Measurements from ENCODE around the gene BNC2.
A peak's percentile ranks its signal among the peaks of the same experiment; 100 is the strongest.

Gene BNC2

DNA sequence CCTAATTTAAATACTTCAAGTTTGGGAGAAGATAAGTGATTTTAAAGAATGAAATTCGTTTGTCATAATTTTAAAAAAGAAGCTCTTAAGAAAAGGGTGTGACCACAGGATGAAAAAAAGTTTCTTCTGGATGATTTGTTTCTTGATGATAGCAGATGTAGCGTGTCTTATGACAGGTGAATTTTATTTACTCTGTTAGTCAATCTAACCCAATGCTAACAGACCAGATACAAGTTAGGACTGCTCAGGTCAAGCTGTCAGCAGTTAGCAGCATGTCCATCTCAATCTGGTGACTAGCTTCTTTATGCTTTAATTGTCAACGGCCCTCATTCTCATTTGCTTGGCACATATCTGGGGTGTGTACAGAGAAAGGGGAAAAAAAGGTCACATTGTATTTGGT lies 456.0 kb downstream of the BNC2 start:
- H3K4me3 ChIP-seq (ENCODE audit: low read depth, low read length): no peak overlapping the region
- CTCF ChIA-PET: no interaction called here
- DNase-seq (ENCODE audit: low read depth, low spot score): no peak
- POLR2A ChIA-PET: no interaction called here
- TF ChIP-seq, protein P1, sequence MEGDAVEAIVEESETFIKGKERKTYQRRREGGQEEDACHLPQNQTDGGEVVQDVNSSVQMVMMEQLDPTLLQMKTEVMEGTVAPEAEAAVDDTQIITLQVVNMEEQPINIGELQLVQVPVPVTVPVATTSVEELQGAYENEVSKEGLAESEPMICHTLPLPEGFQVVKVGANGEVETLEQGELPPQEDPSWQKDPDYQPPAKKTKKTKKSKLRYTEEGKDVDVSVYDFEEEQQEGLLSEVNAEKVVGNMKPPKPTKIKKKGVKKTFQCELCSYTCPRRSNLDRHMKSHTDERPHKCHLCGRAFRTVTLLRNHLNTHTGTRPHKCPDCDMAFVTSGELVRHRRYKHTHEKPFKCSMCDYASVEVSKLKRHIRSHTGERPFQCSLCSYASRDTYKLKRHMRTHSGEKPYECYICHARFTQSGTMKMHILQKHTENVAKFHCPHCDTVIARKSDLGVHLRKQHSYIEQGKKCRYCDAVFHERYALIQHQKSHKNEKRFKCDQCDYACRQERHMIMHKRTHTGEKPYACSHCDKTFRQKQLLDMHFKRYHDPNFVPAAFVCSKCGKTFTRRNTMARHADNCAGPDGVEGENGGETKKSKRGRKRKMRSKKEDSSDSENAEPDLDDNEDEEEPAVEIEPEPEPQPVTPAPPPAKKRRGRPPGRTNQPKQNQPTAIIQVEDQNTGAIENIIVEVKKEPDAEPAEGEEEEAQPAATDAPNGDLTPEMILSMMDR (IDR thresholded peaks at IDR 0.05; ENCODE audit: insufficient read depth, low read length, missing control alignments): no peak

DNA sequence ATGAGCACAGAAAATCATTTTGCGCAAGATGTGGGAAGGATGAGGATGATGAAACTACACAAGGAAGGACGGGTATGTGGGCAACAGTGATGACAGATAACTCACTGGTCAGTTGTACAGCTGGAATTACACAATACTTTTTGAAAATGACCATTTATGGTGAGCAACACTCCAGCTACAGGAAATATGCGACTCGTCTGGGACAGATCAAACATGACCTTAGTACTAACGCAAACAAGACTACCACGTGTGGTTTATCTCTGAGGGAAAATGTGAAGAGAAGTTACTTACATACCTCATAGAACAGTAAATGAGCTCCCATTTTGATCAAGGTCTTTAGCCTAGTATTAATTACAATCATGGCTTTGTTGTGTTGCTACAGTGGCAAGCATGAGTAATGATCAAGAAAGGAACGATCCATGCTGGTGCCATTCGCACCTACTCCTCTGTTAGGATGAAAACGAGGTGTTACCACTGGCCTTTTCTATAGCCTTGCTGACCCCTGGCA lies 456.9 kb downstream of the BNC2 start:
- peak; percentile 65 for DNase-seq (ENCODE audit: low read depth, low spot score)
- CTCF ChIA-PET: no interaction called here
- POLR2A ChIA-PET: no interaction called here
- H3K4me3 ChIP-seq (ENCODE audit: low read depth, low read length): no peak overlapping the region
- TF ChIP-seq, protein P1 (IDR thresholded peaks at IDR 0.05; ENCODE audit: insufficient read depth, low read length, missing control alignments): no peak

DNA sequence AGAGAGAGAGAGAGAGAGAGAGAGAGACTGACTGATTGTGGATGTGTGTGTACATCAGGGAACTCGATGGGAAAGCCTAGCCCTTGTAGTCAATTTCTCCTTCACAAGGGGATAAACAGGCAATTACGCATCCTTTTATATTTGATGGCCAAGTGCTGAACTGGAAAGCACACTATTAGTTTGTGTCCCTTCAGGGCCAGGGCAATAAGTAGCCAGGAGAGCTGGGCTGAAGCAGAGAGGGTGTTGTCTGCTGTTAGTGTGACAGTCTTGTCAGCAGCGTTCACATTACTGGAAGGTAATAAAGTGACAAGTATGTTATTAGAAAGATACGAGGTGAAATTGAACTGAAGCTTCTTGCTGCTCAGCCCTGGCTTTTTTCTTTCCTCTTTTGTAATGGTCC lies 457.7 kb downstream of the BNC2 start:
- POLR2A ChIA-PET: no interaction called here
- no peak overlapping the region for H3K4me3 ChIP-seq (ENCODE audit: low read depth, low read length)
- CTCF ChIA-PET: no interaction called here
- TF ChIP-seq, protein P1 (IDR thresholded peaks at IDR 0.05; ENCODE audit: insufficient read depth, low read length, missing control alignments): no peak
- DNase-seq (ENCODE audit: low read depth, low spot score): no peak

DNA sequence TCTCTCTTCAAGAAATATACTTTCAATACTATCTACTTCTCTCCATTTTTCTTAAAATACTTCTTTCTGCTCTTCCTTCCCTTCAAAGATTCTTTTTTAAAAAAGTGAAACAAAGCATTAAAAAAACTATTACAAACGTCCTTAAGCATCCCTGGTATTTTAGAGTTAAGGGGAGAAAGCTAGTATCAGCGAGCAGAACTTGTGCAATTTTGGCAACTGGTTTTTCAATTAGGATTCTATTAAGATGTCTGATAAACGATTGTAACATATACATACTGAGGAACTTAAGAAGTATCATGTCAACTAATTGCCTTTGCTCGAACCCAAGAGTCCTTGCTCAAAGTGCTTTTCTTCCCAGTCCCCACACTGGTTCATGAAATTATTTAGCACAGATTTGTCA lies 459.2 kb downstream of the BNC2 start:
- POLR2A ChIA-PET: no interaction called here
- no peak overlapping the region for H3K4me3 ChIP-seq (ENCODE audit: low read depth, low read length)
- CTCF ChIA-PET: no interaction called here
- no peak for DNase-seq (ENCODE audit: low read depth, low spot score)
- TF ChIP-seq, protein P1 (IDR thresholded peaks at IDR 0.05; ENCODE audit: insufficient read depth, low read length, missing control alignments): no peak

DNA sequence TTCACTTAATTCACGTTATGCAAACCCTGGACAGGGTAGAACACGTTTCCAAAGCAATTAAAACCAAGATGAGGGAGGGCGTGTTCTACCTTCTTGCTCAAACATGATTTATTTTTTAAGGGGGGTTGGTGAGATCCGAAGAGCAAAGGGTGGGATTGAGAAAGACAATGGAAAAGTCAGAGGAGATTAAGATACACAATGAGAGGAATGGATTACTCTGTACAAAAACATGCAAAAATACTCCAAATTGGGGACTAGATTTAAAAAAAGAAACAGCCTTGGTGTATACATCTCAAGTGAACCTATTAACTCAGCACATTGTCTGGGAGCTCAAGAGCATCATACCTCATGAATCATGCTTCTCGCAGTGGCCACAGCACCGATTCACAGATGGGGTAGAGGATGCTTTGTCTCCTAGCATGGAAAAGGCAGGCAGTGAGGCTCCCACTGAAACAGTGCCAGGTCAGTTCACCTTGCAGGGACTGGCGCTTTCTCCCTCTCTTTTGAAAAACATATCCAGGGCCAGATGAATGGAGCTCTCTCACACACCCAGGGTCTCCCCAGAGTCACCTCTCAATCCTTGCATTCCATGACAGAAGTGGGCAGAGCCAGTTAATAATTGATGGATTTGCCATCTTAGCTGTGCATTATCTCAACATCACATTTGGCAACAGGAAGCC lies 459.7 kb downstream of the BNC2 start:
- DNase-seq (ENCODE audit: low read depth, low spot score): no peak
- H3K4me3 ChIP-seq (ENCODE audit: low read depth, low read length): no peak overlapping the region
- ChIA-PET POLR2A (no interaction called here), CTCF (no interaction called here)
- TF ChIP-seq, protein P1 (IDR thresholded peaks at IDR 0.05; ENCODE audit: insufficient read depth, low read length, missing control alignments): no peak

DNA sequence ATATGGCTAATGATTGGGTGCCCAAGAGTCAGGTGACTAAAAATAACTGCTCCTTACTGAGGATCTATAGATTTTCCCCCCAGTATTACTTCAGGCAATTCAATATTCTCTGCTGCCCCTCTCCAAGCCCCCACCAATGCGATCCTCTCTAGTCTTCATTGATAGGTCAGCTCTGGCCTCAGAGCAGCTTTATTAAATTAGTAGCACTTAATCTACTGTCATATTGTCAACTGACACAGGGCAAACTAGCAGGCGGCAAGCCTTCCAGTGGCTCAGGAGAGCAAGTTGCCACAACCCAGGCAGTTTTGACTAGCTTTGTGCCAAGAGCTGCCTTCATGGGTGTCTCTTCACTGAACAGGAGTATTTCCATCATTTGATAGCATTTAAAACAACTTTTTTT lies 462.9 kb downstream of the BNC2 start:
- no peak for DNase-seq (ENCODE audit: low read depth, low spot score)
- H3K4me3 ChIP-seq (ENCODE audit: low read depth, low read length): no peak overlapping the region
- TF ChIP-seq, protein P1 (IDR thresholded peaks at IDR 0.05; ENCODE audit: insufficient read depth, low read length, missing control alignments): no peak
- ChIA-PET POLR2A (no interaction called here), CTCF (interaction anchor here (0.8 kb wide), 1 partner anchor 215 kb away, joined by 3 read pairs; no protein-coding TSS in a partner anchor)

All from AG04449 (cell line).